ENCODE data around the gene PRKCH.
"Not testable (repeated sequence)": the region's sequence is repeated elsewhere in the genome, so short reads cannot be mapped to it uniquely, and the experiment has no call there.

The PRKCH gene

DNA sequence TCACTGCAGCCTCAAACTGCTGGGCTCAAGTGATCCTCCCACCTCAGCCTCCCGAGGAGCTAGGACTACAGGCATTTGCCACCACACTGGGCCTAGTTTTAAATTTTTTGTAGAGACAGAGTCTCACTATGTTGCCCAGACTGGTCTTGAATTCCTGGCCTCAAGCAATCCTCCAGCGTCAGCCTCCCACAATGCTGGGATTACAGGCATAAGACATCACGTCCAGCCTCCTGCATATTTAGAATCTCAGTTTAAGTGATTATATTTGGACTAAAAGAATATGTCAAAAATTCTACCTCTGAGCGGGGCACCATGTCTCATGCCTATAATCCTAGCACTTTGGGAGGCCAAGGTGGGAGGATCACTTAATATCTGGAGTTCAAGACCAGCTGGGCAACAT lies 12.7 kb upstream of the PRKCH start:
- not testable (repeated sequence) for H3K9ac ChIP-seq (ENCODE audit: low read depth, low read length)

DNA sequence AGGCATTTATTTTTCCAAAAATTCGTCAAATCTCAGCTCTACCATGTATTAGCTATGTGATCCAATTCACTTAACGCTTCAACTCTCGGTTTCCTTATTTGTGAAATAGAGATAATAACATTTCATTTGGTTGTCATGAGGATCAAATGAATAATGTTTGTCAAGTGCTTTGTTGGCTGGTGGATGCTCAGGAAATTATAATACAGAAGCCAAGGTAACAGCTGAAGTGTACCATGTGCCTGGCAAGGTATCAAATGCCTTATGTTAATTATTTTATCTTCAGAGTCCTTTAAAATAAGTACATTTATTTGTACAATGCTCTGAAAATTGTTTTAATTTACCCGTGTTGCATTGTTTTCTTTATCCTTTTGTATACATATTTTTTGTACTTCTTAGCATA lies 6.1 kb upstream of the PRKCH start:
- no peaks in the 10 kb centered on the region for H3K4me1 ChIP-seq (ENCODE audit: control insufficient read depth, insufficient read depth, low read length)
- no peaks in the 10 kb centered on the region for H3K36me3 ChIP-seq (ENCODE audit: insufficient read depth, low read length)
- no peak overlapping the region for H3K4me3 ChIP-seq (ENCODE audit: low read length)
- H3K4me2 ChIP-seq (ENCODE audit: low read length): no peak overlapping the region
- no peak overlapping the region for H3K9ac ChIP-seq (ENCODE audit: low read depth, low read length)
- peaks cover 3% of the 10 kb centered on the region for H3K9me3 ChIP-seq (replicated peaks; ENCODE audit: low read length)
- peaks cover 43% of the 10 kb centered on the region for H3K27me3 ChIP-seq (ENCODE audit: control insufficient read depth, insufficient read depth, low read length)

More for the DNA sequence above, 12.7 kb upstream of the PRKCH start:
- H3K4me3 ChIP-seq (ENCODE audit: low read length); H3K4me2 ChIP-seq (ENCODE audit: low read length); H3K9me3 ChIP-seq (replicated peaks; ENCODE audit: low read length); H3K27me3 ChIP-seq (ENCODE audit: control insufficient read depth, insufficient read depth, low read length); H3K4me1 ChIP-seq (ENCODE audit: control insufficient read depth, insufficient read depth, low read length); H3K36me3 ChIP-seq (ENCODE audit: insufficient read depth, low read length): not testable (repeated sequence)

DNA sequence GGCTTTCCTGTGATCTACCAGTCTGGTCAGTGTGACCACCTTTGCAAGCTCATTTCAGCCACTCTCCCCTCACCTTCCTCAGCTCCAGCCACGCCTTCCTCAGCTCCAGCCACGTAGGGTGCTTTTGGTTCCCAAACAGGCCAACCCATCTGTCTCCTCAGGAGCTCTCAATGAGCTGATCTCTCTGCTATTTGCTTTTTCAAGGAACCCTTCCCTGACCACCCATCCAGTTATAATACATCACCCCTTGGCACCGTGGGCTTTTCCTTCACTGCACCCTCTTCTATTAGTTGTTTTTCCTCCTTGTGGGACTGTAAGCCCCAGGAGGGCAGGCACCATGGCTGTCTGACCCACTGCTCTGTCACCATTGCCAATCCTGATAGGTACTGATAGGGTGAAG lies 2.3 kb upstream of the PRKCH start:
- no peaks in the 10 kb centered on the region for H3K36me3 ChIP-seq (ENCODE audit: insufficient read depth, low read length)
- no peak overlapping the region for H3K4me3 ChIP-seq (ENCODE audit: low read length)
- no peak overlapping the region for H3K9ac ChIP-seq (ENCODE audit: low read depth, low read length)
- H3K4me2 ChIP-seq (ENCODE audit: low read length): no peak overlapping the region
- peaks cover 70% of the 10 kb centered on the region for H3K27me3 ChIP-seq (ENCODE audit: control insufficient read depth, insufficient read depth, low read length)
- no peaks in the 10 kb centered on the region for H3K9me3 ChIP-seq (replicated peaks; ENCODE audit: low read length)
- peaks cover 14% of the 10 kb centered on the region for H3K4me1 ChIP-seq (ENCODE audit: control insufficient read depth, insufficient read depth, low read length)

DNA sequence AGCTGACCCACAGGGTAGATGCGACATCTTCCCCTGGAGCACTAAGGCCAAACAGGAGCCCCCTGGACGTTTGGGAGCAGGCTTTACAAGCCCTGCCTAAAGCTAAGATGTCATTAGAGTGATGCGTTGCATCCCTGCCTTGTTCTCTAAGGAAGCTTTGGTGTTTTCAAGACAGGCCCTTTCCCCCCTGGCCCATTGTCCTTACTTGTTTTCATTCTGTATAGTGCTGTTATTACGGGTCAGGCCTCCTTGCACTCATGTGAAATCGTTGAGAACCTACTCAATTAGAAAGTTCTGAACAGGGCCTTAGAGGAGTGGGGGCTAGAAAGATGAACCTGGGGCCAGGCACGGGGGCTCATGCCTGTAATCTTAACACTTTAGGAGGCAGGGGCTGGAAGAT lies 1.7 kb upstream of the PRKCH start:
- no peaks in the 10 kb centered on the region for H3K36me3 ChIP-seq (ENCODE audit: insufficient read depth, low read length)
- no peaks in the 10 kb centered on the region for H3K9me3 ChIP-seq (replicated peaks; ENCODE audit: low read length)
- peaks cover 70% of the 10 kb centered on the region for H3K27me3 ChIP-seq (ENCODE audit: control insufficient read depth, insufficient read depth, low read length)
- H3K4me2 ChIP-seq (ENCODE audit: low read length): no peak overlapping the region
- no peak overlapping the region for H3K4me3 ChIP-seq (ENCODE audit: low read length)
- peaks cover 14% of the 10 kb centered on the region for H3K4me1 ChIP-seq (ENCODE audit: control insufficient read depth, insufficient read depth, low read length)
- H3K9ac ChIP-seq (ENCODE audit: low read depth, low read length): no peak overlapping the region

DNA sequence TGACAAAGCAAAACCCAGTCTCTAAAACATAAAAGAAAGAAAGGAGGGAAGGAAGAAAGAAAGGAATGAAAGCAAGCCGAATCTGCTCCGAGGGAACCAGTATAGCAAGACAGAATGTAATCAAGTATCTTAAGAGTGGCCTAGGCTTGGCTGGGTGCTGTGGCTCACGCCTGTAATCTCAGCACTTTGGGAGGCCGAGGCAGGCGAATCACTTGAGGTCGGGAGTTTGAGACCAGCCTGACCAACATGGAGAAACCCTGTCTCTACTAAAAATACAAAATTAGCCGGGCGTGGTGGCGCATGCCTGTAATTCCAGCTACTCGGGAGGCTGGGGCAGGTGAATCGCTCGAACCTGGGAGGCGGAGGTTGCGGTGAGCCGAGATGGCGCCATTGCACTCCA lies 1.2 kb upstream of the PRKCH start:
- H3K4me3 ChIP-seq (ENCODE audit: low read length); H3K4me2 ChIP-seq (ENCODE audit: low read length); H3K36me3 ChIP-seq (ENCODE audit: insufficient read depth, low read length); H3K9ac ChIP-seq (ENCODE audit: low read depth, low read length); H3K9me3 ChIP-seq (replicated peaks; ENCODE audit: low read length): not testable (repeated sequence)
- Histone ChIP-seq H3K27me3 (ENCODE audit: control insufficient read depth, insufficient read depth, low read length) (peaks cover 69% of the 10 kb centered on the region), H3K4me1 (ENCODE audit: control insufficient read depth, insufficient read depth, low read length) (peaks cover 14% of the 10 kb centered on the region)

DNA sequence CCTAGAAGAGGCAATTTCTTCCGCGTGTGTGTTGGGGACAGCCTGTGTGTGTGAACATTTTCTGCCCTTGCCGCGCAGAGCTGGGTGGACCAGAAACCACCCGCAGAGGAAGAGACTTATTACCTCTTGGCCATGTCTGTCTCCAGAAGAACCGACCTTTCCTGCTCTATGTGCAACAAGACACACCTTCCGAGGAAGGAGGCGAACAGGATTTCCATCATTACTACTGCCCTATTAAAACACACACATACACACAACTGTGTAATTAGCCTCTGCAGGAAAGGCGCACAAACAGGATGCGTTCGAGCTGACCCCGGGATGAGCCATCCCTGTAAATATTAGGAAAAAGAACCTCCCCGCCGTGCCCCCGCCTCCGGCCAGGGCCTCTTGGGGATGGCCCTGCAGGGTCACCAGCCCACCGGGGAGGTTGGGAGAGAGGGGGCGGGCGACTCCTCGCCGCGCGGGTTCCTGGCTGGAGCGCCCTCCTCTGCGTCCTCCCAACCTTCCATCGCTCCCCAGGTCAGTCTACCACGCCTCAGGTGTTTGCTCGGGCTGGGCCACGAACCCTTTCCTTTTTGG lies 484 bp upstream of the PRKCH start:
- Histone ChIP-seq H3K27me3 (ENCODE audit: control insufficient read depth, insufficient read depth, low read length) (peaks cover 67% of the 10 kb centered on the region), H3K4me2 (ENCODE audit: low read length) (peak overlapping the region; percentile 97), H3K9ac (ENCODE audit: low read depth, low read length) (peak overlapping the region; percentile 51)

DNA sequence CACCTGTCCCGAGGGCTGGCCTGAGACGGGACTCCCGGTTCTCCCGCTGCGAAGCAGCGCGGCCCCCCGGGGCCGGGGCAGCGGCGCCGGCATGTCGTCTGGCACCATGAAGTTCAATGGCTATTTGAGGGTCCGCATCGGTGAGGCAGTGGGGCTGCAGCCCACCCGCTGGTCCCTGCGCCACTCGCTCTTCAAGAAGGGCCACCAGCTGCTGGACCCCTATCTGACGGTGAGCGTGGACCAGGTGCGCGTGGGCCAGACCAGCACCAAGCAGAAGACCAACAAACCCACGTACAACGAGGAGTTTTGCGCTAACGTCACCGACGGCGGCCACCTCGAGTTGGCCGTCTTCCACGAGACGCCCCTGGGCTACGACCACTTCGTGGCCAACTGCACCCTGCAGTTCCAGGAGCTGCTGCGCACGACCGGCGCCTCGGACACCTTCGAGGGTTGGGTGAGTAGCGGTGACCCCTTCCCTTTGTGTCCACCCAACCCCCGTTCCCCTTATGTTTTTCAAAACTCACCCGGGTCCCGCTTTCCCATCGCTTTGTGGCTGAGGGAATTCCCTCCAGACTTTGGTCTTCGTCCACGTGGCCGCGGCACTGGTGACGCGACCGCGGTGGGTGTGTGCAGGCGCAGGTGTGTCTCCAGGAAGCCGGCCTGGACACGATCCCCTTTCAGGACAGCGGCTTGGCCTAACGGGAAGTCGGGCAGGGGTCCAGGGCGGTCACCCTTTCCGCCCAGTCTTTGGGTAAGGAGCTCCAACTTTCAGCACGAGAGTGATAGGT lies 826 bp downstream of the PRKCH start:
- Histone ChIP-seq H3K4me3 (ENCODE audit: low read length) (peak overlapping the region; percentile 76), H3K4me1 (ENCODE audit: control insufficient read depth, insufficient read depth, low read length) (peaks cover 14% of the 10 kb centered on the region), H3K36me3 (ENCODE audit: insufficient read depth, low read length) (no peaks in the 10 kb centered on the region), H3K9ac (ENCODE audit: low read depth, low read length) (no peak overlapping the region), H3K9me3 (replicated peaks; ENCODE audit: low read length) (no peaks in the 10 kb centered on the region), H3K27me3 (ENCODE audit: control insufficient read depth, insufficient read depth, low read length) (peaks cover 59% of the 10 kb centered on the region), H3K4me2 (ENCODE audit: low read length) (peak overlapping the region; percentile 97)

More for the DNA sequence above, 484 bp upstream of the PRKCH start:
- H3K4me3 ChIP-seq (ENCODE audit: low read length): peak overlapping the region; percentile 76
- no peaks in the 10 kb centered on the region for H3K36me3 ChIP-seq (ENCODE audit: insufficient read depth, low read length)
- H3K4me1 ChIP-seq (ENCODE audit: control insufficient read depth, insufficient read depth, low read length): peaks cover 14% of the 10 kb centered on the region
- H3K9me3 ChIP-seq (replicated peaks; ENCODE audit: low read length): no peaks in the 10 kb centered on the region

DNA sequence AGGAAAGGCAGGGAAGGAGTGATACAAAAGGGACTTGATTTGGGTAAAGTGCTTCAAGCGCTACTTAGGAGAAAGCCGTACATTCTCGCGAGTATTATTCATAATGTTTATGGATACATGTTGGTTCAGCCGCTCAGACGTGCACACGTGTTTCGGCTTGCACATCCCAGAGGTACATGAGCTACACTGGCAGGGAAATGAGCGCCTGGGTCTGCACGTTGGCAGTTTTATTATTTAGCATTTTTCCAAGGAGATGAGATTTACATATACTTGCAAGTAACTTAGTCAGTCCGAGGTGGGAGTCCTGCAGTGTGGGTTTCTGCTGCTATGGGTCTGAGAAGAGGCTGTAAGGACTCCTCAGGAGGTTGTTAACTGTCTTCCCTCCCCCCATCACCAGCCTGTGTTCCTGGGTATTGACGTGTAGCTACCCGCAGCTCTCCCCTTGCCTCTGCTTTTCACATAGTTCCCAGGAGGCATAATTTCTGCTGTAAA lies 1.5 kb downstream of the PRKCH start:
- Histone ChIP-seq H3K4me3 (ENCODE audit: low read length) (no peak overlapping the region), H3K9me3 (replicated peaks; ENCODE audit: low read length) (no peaks in the 10 kb centered on the region), H3K27me3 (ENCODE audit: control insufficient read depth, insufficient read depth, low read length) (peaks cover 53% of the 10 kb centered on the region), H3K9ac (ENCODE audit: low read depth, low read length) (no peak overlapping the region), H3K4me2 (ENCODE audit: low read length) (peak overlapping the region; percentile 97), H3K4me1 (ENCODE audit: control insufficient read depth, insufficient read depth, low read length) (peaks cover 14% of the 10 kb centered on the region), H3K36me3 (ENCODE audit: insufficient read depth, low read length) (no peaks in the 10 kb centered on the region)

DNA sequence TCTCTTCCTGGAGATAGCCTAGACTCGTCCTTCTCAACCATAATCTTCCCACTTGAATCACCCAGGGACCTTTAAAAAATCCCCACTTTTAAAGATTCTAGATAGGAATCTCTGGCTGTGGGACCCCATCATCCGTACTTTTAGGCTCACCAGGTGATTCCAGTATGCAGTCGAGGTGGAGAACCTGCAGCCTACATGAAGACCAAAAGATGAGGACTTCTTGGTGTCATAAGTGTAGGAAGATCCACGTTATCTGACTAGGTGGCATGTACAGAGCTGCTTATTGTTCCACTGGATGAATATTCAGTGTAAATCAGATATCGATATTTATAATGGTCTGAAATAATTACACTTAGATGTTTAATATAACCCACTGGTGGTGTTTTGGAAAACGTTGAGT lies 2.6 kb downstream of the PRKCH start:
- H3K4me2 ChIP-seq (ENCODE audit: low read length): no peak overlapping the region
- H3K9ac ChIP-seq (ENCODE audit: low read depth, low read length): no peak overlapping the region
- no peaks in the 10 kb centered on the region for H3K36me3 ChIP-seq (ENCODE audit: insufficient read depth, low read length)
- H3K9me3 ChIP-seq (replicated peaks; ENCODE audit: low read length): no peaks in the 10 kb centered on the region
- H3K27me3 ChIP-seq (ENCODE audit: control insufficient read depth, insufficient read depth, low read length): peaks cover 47% of the 10 kb centered on the region
- H3K4me1 ChIP-seq (ENCODE audit: control insufficient read depth, insufficient read depth, low read length): peaks cover 14% of the 10 kb centered on the region
- H3K4me3 ChIP-seq (ENCODE audit: low read length): no peak overlapping the region

DNA sequence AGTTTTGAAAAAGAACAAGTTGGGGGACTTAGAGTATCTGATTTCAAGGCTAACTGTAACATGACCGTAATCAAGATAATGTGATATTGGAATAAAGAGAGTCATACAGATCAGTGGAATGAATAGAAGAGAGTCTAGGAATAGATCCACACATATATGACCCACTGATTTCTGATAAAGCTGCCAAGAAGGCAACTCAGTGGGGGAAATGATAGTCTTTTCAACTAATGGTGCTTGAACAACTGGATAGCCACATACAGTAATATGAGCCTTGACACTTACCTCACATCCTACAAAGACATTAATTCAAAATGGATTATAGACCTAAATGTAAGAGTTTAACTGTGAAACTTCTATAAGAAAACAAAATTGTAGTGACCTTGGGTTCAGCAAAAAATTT lies 3.8 kb downstream of the PRKCH start:
- Histone ChIP-seq H3K4me2 (ENCODE audit: low read length) (no peak overlapping the region), H3K9me3 (replicated peaks; ENCODE audit: low read length) (no peaks in the 10 kb centered on the region), H3K36me3 (ENCODE audit: insufficient read depth, low read length) (no peaks in the 10 kb centered on the region), H3K27me3 (ENCODE audit: control insufficient read depth, insufficient read depth, low read length) (peaks cover 48% of the 10 kb centered on the region), H3K9ac (ENCODE audit: low read depth, low read length) (no peak overlapping the region), H3K4me3 (ENCODE audit: low read length) (no peak overlapping the region), H3K4me1 (ENCODE audit: control insufficient read depth, insufficient read depth, low read length) (peaks cover 14% of the 10 kb centered on the region)

DNA sequence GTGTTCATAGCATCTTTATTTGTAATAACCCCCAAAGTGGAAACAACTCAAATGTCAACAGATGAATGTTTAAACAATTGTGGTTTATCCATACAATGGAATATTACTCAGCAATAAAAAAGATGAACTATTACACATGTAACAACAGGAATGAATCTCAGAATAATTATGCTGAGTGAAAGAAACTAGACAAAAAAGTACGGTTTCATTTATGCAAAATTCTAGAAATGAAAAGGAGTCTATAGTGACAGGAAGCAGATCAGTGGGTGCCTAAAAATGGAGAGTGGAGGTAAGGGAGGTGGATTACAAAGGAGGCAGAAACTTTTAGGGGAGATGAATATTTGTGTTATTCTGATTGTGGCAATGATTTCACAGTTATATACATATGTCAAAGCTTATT lies 4.8 kb downstream of the PRKCH start:
- Histone ChIP-seq H3K36me3 (ENCODE audit: insufficient read depth, low read length) (no peaks in the 10 kb centered on the region), H3K9ac (ENCODE audit: low read depth, low read length) (no peak overlapping the region), H3K9me3 (replicated peaks; ENCODE audit: low read length) (no peaks in the 10 kb centered on the region), H3K4me2 (ENCODE audit: low read length) (no peak overlapping the region), H3K4me3 (ENCODE audit: low read length) (no peak overlapping the region), H3K4me1 (ENCODE audit: control insufficient read depth, insufficient read depth, low read length) (peaks cover 10% of the 10 kb centered on the region), H3K27me3 (ENCODE audit: control insufficient read depth, insufficient read depth, low read length) (peaks cover 47% of the 10 kb centered on the region)

DNA sequence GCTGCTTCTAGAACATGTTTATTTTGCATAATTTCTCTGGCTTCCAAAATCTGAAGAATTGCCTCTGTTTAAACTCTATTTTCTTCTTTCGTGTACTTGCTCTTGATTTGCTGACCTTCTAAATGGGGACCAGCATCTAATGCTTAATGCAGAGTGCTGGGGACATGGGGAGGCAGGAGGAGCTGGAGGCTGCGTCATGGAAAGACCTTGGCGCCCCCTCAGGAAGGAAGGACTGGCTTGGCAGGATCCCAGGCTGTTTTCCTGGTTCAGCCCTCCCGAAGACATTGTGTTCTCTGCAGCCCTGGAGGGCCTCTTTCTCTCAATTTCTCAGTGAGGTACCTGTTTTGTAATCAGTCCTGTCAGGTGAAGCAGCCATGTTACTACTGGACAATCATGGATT lies 5.5 kb downstream of the PRKCH start:
- H3K9ac ChIP-seq (ENCODE audit: low read depth, low read length): no peak overlapping the region
- H3K4me1 ChIP-seq (ENCODE audit: control insufficient read depth, insufficient read depth, low read length): peaks cover 3% of the 10 kb centered on the region
- no peaks in the 10 kb centered on the region for H3K36me3 ChIP-seq (ENCODE audit: insufficient read depth, low read length)
- no peaks in the 10 kb centered on the region for H3K9me3 ChIP-seq (replicated peaks; ENCODE audit: low read length)
- no peak overlapping the region for H3K4me3 ChIP-seq (ENCODE audit: low read length)
- H3K4me2 ChIP-seq (ENCODE audit: low read length): no peak overlapping the region
- H3K27me3 ChIP-seq (ENCODE audit: control insufficient read depth, insufficient read depth, low read length): peaks cover 48% of the 10 kb centered on the region

Data from skeletal muscle satellite cell (primary cell).